ENCODE data around the gene FANCD2.
A peak's percentile ranks its signal among the peaks of the same experiment; 100 is the strongest.
"Not testable (repeated sequence)": the region's sequence is repeated elsewhere in the genome, so short reads cannot be mapped to it uniquely, and the experiment has no call there.

Gene FANCD2

DNA sequence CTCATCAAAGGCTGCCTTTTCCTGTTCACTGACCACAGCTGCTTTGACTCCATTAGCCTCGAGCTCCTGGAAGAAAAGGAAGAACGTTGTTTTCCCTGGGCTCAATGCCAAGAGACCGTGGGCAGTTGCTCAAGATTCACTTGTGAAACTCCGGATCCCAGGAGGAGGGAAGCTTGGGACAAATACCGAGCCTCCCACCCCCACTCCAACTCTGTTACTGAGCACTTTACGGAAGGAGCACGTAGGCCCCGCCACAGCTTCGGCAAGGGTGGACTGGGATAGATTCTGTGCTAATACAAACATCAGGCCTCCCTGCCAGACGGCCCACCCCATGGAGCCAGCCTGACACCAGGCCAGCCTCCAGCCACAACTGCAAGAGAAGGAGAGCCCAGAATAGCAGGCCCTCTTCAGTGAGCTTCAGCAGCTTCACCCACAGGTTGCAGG is 10.8 kb upstream of the FANCD2 start:
- DNase-seq, result peak in 1 of 2 experiments; percentile 40

DNA sequence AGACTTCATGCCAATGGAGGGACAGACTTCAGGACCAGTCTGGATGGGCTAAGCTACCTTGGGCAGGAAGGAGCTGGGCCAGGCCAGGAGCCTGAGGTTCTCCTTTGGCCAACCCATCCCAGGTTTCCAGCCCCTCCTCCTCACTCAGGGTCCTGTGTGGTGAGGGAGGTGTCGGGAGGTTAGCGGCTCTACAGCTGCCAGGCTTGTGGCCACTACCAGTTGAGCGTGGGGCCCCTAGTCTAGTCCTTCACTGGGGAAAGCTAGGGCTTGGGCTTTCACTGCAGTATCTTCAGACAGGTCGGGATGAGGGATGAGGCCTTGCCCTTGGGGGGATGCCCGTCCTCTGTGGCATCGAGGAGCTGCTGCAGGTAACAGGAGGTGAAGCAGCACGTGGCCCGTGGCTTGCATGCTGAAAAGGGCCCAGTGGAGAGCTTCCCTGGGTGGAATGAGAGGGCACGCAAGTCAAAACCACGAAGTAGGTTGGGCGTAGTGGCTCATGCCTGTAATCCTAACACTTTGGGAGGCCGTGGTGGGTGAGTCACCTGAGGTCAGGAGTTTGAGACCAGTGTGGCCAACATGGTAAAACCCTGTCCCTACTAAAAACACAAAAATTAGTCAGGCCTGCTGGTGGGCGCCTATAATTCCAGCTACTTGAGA is 8.5 kb upstream of the FANCD2 start:
- no peak for DNase-seq

DNA sequence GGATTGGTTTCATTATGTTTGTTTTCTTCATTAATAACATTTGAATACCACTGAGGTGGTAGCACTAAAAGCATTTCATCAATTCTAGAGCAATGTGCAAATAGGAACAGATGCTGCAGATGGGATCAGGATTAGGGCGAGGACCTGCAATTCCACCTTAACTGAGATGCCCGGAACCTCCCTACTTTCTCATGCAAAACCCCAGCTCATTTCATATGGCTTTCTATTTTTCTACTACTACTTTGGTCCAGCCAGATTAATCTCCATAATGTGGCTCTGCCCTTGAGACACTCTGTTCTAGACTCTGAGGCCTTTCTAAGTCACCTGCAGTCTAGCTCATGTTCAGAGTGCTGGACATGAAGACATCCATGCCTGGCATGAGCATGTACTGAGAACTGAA is 7.4 kb upstream of the FANCD2 start:
- DNase-seq, result not testable (repeated sequence)

DNA sequence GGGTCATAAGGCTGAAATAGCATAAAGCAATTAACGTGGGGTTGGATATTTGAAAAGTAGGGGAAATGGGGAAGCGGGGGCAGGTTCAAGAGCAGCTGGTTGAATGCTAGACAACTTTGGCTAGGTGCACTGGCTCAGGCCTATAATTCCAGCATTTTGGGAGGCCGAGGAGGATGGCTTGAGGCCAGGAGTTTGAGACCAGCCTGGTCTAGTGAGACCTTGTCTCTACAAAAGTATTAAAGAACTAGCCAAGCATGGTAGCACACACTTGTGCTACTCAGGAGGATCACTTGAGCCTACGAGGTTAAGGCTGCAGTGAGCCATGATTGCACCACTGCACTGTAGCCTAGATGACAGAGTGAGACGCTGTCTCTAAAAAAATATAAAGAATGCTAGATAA is 6.9 kb upstream of the FANCD2 start:
- no peak for DNase-seq

DNA sequence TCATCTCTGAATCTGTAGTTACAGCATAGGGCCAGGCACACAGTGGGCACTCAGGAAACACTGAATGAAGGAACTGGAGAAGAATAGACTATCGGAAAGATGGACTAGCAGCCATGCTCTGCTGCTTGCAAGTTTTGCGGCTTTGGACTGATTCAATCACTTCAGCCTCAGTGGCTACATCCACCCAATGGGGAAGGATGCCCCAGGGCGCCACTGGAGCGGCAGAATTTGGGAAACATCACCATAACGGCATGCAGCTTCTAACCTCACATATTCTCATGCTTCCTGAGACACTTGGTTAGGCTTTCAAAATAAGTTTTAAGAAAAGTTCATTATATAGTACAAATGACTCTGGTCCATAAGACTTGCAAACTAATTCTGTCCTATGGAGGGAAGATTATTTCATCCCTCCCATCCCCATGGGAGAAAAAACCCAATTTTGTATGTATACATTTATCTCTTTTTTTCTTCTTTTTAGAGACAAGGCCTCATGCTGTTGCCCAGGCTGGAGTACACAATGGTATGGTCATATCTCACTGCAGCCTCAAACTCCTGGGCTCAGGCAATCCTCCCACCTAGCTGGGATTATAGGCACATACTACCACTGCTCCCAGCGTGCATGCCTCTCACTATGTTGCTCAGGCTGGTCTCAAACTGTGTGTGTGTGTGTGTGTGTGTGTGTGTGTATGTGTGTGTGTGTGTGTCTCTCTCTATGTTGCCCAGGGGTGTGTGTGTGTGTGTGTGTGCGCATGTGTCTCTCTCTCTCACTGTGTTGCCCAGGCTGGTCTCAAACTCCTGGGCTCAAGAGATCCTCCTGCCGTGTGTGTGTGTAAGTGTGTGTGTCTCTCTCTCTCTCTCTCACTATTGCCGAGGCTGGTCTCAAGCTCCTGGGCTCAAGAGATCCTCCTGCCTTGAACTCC is 4.1 kb upstream of the FANCD2 start:
- DNase-seq, result no peak

DNA sequence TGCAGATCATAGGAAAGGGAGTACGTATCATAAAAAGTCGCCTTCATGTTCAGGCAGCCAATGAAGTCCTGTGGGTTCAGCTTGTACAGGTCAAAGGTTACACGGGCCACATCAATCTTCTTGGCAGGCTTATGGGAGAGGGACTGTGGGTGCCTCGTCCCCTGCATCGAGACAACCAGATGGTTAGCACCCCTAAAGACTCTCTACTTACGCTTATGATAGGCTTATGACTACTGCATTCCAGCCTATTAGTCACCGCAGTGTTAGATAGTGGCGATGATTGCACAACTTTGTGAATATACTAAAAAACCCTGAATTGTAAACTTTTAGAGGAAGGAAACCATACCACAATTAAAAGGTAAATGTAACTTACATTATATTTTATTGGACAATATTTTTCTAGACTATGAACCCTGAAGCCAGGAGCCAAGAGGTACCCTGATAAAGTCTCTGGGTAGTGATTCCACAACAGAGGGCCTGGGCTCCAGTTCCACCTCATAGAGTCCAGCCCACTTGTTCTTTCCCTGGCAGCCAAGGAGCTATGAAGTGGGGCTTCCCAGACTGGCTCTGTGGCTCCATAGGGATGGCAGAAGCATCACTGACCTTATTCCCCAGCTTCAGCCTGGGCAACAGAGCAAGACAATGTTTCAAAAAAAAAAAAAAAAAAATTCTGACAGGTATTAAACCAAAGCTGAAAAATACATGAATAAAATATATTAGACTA is 2.5 kb upstream of the FANCD2 start:
- no peak for DNase-seq

DNA sequence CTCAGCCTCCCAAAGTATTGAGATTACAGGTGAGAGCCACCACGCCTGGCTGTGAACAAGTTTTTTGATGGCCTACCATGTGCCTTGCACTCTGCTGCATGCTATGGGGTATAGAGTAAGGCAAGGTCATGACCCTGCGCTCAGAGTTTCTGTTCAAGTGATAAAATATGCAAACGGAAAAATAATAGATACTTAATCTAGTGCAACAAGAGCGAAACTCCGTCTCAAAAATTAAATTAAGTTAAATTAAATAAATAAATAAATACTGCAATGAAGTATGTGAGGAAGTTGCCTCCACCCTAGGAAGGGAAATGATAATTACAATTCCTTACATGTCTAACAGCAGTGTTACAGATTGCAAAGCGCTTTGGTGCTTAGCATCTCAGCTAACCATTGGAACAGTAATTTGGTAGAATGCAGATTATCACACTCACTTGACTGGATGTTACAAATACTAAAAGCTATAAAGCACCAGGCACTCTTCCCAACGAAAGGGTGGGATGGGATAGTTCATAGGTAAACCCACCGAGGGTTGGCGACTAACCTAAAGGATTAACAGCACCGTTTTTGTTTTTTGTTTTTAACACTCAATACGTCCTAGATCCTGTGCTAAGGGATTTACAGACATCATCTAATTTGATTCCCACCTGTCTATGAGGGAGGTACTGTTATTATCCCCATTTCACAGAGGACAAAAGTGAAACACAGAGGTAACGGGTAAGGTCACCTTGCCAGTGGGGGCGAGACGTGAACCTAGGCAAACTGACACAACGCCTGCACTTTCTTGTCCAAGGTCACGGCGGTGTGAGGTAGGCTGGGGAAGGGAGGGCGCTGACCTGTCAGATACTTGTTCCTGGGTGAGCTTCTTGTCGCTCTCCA is 793 bp upstream of the FANCD2 start:
- DNase-seq, result no peak

DNA sequence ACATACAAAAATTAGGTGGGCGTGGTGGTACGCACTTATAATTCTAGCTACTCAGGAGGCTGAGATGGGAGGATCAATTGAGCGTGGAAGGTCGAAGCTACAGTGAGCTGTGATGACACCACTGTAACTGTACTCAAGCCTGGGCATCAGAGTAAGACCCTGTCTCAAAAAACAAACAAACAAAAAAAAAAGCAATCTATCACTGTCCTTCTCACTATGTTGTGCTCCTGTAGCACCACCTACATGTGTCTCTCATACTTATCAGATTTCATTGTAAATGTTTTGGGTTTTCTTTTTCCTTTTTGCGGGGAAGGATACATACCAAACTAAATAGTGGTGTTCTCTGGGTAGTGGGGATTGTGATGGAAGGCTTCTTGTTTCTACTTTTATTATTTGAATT is 14.8 kb downstream of the FANCD2 start:
- DNase-seq, result no peak

DNA sequence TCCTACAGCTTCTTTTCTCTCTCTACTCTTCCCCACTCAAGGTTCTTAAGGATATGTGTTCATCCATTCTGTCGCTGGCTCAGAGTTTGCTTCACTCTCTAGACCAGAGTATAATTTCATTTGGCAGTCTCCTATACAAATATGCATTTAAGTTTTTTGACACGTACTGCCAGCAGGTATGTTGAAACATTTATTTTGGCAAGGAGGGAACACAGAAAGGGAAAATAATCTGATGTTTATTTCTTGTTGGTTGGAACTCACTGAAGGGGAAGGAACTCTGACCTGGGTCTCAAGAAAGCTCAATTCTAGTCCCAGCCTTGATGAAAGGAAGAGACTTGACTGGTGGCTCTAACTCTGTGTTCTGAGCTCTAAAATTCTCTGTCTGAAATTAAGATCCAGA is 21.6 kb downstream of the FANCD2 start:
- no peak for DNase-seq

DNA sequence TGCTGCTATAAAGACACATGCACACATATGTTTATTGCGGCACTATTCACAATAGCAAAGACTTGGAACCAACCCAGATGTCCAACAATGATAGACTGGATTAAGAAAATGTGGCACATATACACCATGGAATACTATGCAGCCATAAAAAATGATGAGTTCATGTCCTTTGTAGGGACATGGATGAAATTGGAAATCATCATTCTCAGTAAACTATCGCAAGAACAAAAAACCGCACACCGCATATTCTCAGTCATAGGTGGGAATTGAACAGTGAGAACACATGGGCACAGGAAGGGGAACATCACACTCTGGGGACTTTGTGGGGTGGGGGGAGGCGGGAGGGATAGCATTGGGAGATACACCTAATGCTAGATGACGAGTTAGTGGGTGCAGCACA is 26.8 kb downstream of the FANCD2 start:
- DNase-seq, result not testable (repeated sequence)

DNA sequence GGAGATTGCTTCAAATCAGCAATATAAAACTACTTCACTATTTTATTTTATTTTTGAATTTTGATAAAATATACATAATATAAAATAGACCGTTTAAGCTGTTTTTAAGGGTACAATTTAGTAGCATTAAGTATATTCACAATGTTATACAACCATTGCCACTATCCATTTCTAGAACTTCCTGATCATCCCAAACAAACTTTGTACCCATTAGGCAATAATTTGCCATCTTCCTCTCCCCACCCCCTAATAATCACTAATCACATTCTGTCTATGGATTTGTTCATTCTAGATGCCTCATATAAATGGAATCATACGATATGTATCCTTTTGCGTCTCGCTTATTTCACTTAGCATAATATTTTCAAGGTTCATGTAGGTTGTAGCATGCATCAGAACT is 28.9 kb downstream of the FANCD2 start:
- no peak for DNase-seq

DNA sequence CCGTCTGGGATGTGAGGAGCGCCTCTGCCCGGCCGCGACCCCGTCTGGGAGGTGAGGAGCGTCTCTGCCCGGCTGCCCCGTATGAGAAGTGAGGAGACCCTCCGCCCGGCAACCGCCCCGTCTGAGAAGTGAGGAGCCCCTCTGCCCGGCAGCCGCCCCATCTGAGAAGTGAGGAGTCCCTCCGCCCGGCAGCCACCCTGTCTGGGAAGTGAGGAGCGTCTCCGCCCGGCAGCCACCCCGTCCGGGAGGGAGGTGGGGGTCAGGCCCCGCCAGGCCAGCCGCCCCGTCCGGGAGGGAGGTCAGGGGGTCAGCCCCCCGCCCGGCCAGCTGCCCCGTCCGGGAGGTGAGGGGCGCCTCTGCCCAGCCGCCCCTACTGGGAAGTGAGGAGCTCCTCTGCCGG is 43.8 kb downstream of the FANCD2 start:
- DNase-seq, result not testable (repeated sequence)

DNA sequence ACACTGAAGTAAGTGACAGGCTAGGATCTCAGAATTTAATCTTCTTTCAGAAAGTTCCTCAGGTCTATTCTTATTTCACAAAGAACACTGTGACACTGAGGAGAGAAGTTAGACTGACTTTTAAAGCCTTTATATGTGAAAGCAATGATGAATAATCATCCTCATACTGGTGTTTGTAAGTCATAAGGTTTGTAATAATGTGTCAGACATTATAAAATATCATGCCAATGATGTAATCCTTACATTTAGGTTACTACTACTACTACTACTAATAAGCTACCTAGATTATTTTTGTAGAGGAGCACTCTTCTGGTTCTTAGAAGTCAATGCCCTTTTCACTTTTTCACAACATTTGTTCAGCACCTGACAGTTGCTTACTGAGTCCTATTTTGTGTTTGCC is 48.4 kb downstream of the FANCD2 start:
- no peak for DNase-seq

DNA sequence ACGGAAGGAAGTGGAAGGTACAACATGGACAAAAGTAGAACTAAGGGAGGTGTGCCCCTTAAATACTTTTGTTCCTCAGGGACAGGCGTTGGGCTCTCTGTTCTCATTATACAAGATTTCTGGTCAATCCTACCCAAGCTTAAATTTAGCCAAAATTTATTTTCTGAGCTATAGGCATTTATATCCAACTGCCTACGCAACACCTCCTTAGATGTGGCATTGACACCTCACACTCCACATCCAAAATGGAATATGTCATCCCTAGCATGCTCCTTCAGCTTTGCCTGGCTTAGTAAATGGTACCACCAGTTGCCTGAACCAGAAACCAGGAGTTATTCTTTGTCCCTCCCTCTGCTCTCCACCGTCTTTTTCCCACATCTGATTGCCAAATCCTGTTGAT is 55.6 kb downstream of the FANCD2 start:
- DNase-seq, result no peak

DNA sequence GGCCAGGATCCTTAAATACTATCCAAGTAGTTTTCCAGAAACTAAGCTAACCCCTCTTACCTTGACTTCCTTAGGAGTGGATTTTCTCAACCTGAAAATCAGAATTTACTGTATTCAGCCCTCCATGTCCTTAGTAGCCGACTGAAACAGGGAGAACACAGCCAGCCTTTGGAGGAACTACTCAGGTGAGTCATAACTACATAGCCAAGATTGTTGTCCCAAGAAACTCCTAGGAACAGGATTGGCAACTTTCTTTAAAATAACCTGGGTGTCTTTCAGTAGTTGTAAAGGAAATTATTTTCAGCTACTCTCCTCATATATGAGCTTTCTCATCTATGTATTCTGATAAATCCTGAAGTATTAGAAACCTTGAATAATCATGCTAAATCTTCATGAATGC is 59.5 kb downstream of the FANCD2 start:
- no peak for DNase-seq

DNA sequence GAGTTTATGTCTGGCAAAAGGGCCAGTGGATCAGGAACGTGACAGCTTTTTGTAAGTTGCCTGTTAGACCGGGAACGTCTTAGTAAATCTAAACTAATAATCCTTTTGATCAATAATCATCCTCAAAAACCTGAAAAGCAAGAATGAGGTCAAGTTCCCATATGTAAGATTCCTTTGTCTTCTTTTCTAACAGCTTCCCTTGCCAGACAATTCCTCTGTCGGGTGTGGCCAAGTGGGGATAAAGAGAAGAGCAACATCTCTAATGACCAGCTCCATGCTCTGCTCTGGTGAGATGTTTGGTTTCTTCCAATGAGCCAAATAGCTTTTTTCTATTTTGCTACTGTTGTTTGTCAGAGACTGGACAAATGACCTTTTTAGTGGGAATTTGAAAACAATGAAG is 62.0 kb downstream of the FANCD2 start:
- no peak for DNase-seq

DNA sequence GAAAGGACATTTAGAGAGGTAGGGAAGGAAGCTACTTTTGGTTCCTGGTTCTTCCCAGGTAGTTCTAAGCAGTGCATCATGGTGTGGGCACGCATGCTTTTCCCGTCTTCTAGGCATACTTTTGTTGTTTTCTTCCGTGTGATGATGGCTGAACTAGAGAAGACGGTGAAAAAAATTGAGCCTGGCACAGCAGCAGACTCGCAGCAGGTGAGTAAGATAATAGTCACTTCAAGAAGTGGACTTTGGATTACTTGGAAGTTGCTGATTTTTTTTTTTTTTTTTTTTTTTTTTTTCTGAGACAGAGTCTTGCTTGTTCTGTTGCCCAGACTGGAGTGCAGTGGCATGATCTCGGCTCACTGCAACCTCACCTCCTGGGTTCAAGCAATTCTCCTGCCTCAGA is 63.9 kb downstream of the FANCD2 start:
- no peak for DNase-seq

DNA sequence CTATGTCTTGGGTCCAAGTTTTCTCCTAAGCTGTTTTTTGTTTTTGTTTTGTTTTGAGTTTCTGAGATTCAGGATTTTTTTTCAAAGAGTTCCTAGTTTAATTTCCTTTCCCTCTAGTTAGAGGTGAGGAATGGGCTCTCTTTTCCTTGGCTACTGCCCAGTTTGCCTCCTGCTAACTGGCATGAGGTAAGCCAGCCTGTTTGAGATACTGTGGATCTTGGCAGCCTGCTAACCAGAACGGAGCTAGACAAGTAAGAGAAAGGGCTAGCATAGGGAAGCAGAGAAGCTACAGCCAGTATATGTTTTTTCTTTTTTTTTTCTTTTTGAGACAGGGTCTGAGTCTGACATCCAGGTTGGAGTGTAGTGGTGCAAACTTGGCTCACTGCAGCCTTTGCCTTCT is 64.5 kb downstream of the FANCD2 start:
- DNase-seq, result not testable (repeated sequence)

DNA sequence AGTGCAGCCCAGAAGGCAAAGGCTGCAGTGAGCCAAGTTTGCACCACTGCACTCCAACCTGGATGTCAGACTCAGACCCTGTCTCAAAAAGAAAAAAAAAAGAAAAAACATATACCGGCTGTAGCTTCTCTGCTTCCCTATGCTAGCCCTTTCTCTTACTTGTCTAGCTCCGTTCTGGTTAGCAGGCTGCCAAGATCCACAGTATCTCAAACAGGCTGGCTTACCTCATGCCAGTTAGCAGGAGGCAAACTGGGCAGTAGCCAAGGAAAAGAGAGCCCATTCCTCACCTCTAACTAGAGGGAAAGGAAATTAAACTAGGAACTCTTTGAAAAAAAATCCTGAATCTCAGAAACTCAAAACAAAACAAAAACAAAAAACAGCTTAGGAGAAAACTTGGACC is 65.2 kb downstream of the FANCD2 start:
- DNase-seq, result not testable (repeated sequence)

DNA sequence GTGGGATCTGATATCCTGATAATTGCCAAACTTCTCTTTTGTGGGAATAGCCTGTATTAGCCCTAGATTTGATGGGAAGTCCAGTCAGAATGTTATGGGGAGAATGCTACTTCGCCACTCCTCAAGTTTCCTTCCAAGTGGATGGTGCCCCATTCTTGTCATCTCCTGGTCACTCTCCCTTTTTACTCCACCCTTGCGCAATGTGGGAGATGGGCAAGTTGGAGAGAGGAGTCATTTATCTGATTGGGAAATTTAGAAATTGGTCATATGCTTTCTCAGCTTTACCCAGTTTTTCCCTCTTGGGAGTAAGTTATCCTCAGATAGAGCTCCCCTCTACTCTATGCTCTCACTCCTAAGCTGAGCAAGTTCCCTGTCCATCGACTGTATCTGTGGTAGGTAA is 67.4 kb downstream of the FANCD2 start:
- DNase-seq, result no peak

DNA sequence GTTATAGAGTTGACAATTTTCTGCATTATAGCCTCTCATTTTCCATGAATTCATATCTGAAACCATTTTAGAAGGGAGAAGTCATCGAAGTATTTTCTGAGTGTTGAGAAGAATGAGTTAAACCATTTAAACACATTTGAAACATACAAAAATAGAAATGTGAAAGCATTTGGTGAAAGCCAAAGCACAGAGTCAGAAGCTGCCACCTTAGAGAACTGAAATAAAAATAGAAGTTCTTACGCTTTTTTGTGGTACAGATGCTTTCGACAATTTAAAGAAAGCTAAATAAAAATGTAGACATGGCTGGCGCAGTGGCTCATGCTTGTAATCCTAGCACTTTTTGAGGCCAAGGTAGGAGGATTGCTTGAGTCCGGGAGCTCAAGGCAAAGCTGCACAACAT is 72.8 kb downstream of the FANCD2 start:
- DNase-seq, result no peak

DNA sequence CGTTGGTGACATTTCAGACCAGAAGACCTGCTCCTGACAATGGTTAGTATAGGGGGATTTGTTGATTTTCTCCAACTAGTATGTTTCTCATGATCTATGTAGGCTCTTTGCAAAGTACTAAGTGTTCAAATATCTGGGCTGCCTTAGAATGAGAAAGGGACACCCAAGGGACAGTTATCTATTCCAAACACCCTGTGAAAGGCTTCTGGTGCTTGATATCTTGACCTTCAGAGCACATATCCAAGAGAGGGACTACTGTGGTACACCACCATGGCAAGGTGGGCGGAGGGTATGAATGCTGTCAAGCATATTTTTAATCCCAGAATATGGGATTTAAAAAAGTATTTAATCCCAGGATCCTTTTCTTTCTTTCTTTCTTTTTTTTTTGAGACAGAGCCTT is 80.7 kb downstream of the FANCD2 start:
- DNase-seq, result no peak

DNA sequence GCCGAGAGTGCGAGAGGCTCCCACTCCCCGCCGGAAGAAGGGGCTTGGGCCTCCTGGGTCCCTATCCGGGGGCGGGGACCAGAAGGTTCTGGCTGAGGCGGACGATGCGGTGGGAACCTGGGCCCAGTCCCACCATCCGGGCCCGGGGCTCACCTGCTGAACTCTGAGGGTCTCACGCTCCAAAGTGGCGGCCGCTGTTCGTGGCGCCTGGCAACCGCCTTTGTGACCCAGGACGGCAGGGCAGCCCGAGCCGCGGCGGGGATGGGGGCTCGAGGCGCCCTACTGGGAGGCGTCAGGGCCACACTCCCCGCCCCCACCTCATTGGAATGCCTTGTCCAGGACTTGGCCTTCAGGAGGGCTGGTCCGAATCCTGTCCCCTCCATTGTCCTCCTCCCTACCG is 81.9 kb downstream of the FANCD2 start, which contains the start of gene FANCD2OS:
Gene FANCD2OS, minus strand, starts transcription at position 165 of the 400 bp plus-strand sequence. CDS start 3,481 bp downstream, outside the sequence.
- DNase-seq, result no peak
